ENCODE measurements around the gene PSMD12.
"Not testable (repeated sequence)": the region's sequence is repeated elsewhere in the genome, so short reads cannot be mapped to it uniquely, and the experiment has no call there.

Gene PSMD12

GRCh38 chr17:67358612-67359011 is 7.8 kb downstream of the PSMD12 start:
- DNase-seq (ENCODE audit: low read depth in 2 of 2) = no peak

- no peak for DNase-seq (ENCODE audit: low read depth in 2 of 2)
These were observed 12.3 kb downstream of the PSMD12 start for GRCh38 chr17:67353929-67354574.

DNA sequence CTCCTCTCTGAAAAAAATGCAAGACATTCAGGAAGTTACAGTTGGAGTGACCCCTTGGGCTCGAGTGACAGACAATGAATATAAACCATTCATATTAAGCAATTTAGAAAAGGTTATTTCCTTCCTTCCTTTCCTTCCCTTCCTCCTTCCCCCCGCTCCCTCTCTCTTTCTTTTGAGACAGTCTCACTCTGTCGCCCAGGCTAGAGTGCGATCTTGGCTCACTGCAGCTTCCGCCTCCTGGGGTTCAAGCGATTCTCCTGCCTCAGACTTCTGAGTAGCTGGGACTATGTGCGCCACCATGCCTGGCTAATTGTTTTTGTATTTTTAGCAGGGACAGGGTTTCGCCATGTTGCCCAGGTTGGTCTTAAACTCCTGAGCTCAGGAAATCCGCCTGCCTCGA is 13.2 kb downstream of the PSMD12 start:
- DNase-seq (ENCODE audit: low read depth in 2 of 2) = no peak

DNA sequence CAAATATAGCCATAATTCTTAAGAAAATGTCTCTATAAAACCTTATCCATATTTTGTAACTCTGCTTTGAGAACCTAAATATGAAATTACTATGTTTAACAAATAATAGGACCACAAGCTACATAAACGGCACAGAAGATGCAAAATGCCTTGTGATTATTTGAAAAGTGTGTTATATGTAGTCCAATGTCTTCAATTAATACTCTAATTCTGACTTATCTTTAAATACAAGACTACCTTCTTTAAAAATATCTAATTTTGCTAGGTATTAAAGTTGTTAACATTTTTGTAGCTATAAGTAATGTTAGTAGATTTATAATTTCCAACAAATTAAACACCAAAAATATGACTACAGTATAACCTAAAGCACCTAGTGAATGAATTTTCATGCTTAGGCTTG is 17.0 kb downstream of the PSMD12 start:
- no peak for DNase-seq (ENCODE audit: low read depth in 2 of 2)

- DNase-seq (ENCODE audit: low read depth in 2 of 2) = no peak
These were observed 18.6 kb downstream of the PSMD12 start for GRCh38 chr17:67347826-67348225.

DNA sequence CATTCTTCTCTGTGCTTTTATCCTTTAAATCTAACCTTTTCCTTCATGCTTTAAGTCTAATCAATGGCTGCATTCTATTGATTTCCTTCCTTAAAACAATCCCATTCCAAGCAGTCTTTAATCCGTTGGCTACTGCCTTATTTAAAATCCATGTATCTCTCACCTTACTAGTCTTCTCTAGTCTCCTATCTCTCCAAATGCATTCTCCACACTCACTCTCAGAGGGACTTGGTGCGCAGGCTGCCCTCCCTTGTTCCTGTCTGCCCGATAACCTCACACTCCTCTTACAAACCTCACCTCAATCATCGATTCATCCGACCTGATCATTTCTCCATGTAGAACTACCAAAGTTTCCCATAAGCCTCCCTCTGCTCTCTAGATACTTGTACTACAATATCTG is 23.1 kb downstream of the PSMD12 start:
- no peak for DNase-seq (ENCODE audit: low read depth in 2 of 2)

DNA sequence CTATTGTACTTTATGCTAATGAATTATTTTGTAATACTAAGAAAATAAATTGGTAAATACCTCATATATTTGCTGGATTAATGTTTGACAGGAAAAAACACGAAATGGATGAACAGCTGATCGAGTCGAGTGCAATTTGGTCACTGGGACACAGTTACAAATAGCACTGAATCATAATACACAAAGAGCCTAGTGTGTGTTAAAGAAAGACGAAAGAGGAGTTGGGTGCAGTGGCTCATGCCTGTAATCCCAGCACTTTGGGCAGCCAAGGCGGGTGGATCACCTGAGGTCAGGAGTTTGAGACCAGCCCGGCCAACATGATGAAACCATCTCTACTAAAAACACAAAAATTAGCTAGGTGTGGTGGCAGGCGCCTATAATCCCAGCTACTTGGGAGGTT is 28.0 kb downstream of the PSMD12 start:
- not testable (repeated sequence) for DNase-seq (ENCODE audit: low read depth in 2 of 2)

DNA sequence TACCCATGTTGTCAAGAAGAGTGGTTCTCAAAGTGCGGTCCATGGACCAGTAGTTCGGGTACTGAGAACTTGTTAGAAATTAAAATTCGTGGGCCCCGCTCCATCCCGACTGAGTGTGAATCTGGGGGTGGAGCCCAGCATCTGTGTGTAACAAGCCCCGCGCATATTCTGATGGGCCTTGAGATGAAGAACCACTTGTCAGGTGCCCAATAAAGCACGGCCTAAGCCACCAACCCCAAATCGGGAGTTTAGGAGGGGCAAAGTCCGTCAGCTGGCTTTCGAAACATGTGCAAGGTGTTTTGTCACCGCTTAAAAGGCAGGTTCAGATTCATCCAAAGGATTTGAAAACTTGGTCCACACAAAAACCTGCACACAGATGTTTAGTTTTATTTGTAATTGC is 29.5 kb downstream of the PSMD12 start:
- no peak for DNase-seq (ENCODE audit: low read depth in 2 of 2)

DNA sequence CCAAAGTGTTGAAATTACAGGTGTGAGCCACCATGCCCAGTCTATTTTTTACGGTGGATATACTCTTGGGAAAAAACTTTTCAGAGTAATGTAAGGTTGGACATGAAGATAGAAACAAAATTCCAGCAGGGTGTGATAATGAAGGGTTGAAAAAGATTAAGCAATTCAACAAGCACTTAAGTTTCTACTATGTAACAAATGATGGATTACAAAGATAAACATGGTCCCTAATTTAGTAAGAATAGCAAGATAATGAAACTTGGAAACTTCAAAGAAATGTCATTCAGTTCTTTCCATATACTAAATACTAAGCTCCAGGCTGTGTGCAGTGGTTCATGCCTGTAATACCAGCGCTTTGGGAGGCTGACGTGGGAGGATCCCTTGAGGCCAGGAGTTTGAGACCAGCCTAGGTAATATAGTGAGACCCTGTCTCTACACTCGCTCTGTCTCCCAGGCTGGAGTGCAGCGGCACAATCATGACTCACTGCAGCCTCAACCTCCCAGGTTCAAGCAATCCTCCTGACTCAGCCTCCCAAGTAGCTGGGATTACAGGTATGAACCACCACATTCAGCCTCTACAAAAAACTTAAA is 31.0 kb downstream of the PSMD12 start:
- DNase-seq (ENCODE audit: low read depth in 2 of 2) = no peak

- not testable (repeated sequence) for DNase-seq (ENCODE audit: low read depth in 2 of 2)
These were observed 34.2 kb downstream of the PSMD12 start for GRCh38 chr17:67332162-67332508.

DNA sequence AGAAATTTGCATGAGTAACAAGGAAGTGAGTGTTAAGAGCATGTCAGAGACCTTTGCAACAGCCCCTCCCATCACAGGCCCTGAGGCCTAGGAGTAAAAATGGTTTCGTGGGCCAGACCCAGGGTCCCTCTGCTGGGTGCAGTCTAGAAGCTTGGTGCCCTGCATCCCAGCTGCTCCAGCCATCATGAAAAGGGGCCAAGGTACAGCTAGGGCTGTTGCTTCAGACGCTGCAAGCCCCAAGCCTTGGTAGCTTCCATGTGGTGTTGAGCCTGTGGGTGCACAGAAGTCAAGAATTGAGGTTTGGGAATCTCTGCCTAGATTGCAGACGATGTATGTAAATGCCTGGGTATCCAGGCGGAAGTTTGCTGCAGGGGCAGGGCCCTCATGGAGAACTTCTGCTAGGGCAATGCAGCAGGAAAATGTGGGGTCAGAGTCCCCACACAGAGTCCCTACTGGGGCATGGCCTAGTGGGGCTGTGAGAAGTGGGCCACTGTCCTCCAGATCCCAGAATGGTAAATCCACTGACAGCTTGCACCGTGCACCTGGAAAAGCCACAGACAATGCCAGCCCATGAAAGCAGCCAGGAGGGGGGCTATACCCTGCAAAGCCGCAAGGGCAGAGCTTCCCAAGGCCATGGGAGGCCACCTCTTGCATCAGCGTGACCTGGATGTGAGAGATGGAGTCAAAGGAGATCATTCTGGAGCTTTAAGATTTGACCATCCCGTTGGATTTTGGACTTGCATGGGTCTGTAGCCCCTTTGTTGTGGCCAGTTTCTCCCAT is 34.8 kb downstream of the PSMD12 start:
- DNase-seq (ENCODE audit: low read depth in 2 of 2) = not testable (repeated sequence)

GRCh38 chr17:67328026-67328425 is 38.4 kb downstream of the PSMD12 start:
- no peak for DNase-seq (ENCODE audit: low read depth in 2 of 2)

- DNase-seq (ENCODE audit: low read depth in 2 of 2) = not testable (repeated sequence)
These were observed 39.2 kb downstream of the PSMD12 start for GRCh38 chr17:67326959-67327745.

DNA sequence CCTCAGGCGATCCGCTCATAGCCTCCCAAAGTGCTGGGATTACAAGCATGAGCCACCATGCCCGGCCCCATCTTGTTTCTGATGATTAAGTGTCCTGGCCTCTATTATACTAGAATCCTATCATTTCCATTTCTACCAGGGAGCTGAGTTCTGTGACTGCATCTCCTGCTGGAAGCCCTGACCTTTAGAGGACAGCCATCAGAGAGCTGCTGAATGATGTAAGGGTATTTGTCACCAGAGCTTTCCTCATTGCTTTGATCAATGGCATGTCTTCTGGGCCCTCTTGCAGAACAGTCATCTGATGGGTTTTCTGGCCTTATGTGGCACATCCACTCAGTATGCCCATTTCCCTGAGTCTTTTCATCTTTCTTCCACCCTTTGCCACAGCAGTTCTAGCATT is 39.9 kb downstream of the PSMD12 start:
- no peak for DNase-seq (ENCODE audit: low read depth in 2 of 2)

GRCh38 chr17:67324330-67324729 is 42.0 kb downstream of the PSMD12 start:
- DNase-seq (ENCODE audit: low read depth in 2 of 2) = no peak

- DNase-seq (ENCODE audit: low read depth in 2 of 2) = no peak
These were observed 42.9 kb downstream of the PSMD12 start for GRCh38 chr17:67323445-67323844.

GRCh38 chr17:67322042-67322787 is 44.2 kb downstream of the PSMD12 start:
- no peak for DNase-seq (ENCODE audit: low read depth in 2 of 2)

GRCh38 chr17:67321486-67321885 is 44.9 kb downstream of the PSMD12 start:
- DNase-seq (ENCODE audit: low read depth in 2 of 2) = not testable (repeated sequence)

DNA sequence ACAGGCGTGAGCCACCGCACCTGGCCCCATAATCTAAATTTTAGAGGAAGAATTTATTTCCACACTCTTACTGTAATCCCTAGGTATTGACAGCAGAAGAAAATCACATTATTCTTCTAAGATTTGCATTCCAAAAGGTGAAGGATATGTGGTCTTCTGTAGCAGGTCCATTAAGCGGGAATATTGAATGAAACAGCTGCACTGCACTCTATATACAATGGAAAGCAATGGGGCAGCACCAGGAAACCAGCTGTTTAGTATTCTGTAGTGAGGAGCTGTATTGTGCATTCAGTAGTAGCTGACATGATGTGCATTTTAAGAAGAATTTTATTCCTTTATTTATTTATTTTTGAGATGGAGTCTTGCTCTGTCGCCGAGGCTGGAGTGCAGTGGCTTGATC is 49.6 kb downstream of the PSMD12 start:
- DNase-seq (ENCODE audit: low read depth in 2 of 2) = no peak

DNA sequence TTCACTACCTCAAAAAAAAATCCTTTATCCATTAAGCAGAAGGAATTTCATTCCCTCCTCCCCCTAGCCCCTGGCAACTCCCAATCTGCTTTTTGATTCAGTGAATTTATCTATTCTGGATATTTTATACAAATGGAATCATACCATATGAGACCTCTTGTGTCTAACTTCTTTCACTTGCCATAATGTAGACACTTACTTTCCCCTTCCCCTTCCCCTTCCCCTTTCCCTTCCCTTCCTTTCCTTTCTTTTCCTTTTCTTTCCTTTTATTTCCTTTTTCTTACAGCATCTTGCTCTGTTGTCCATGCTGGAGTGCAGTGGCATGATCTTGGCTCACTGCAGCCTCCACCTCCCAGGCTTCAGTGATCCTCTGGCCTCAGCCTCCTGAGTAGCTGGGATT is 50.5 kb downstream of the PSMD12 start:
- DNase-seq (ENCODE audit: low read depth in 2 of 2) = no peak

GRCh38 chr17:67312265-67312664 is 54.1 kb downstream of the PSMD12 start:
- no peak for DNase-seq (ENCODE audit: low read depth in 2 of 2)

DNA sequence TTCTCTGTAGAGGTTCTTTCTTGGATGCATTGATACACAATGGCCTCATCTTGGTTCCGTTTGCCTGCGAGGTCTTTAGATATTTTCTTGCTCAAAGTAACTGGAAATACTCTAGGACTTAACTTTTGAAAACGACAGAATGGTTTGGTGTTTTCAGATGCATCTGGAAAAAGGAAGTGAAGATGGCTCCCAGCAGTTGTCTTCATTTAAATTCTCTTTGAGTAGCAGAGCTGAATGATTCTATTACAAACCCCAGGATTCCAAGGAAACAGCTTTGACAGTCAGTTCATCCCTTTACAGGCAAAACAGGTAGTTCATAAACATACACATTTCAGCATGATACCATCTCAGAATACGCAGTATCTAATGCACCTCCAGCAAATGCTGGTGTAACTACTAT is 54.8 kb downstream of the PSMD12 start:
- DNase-seq (ENCODE audit: low read depth in 2 of 2) = no peak
